ENCODE measurements around the gene CSTF3. TPM values are rescaled to one million over a fixed set of nuclear protein-coding genes. Genes with fewer than 3 reads are reported as not detected.

The CSTF3 gene
- total and polyA plus RNA-seq, 2 experiments from 2014 or later = 15.7 to 29.6 TPM

DNA sequence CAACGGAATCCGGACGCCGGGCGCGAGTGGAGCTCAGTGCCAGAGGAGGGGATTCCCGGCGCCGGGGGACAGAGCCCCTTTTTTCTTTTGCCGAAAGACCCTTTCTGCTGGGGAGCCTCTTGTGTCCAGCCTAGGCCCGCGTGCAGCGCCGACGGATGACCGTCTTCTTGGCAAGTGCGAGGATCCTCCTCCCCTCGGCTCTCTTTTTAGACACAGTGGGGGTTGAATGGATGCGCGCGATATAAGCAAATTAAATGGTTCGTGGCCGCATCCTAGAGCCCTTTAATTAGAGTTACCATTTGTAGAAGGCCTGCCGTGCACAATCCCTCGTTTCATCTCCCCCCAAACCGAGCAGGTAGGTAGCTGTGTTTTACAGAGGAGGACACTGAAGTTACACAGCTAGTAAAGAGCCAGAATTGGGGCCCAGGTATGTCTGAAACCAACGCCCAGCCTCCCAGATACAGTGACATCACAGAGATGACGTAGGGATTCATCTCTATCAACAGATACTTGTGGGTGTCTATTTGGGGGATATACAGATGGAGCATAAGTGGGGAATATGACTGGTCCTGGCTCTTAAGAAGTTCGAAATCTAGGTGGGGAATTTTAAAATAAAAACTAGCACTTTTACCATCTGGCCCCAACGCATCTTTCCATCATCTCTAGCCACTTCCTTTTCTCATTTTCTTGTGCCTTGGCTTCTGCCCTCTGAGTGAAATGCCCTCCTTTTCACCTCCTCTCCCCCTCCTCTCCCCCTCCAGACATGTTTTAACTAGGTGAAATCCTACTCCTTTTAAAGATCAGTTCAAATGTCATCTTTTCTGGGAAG, 121.0 kb downstream of the CSTF3 start:
- Histone ChIP-seq H3K4me1 (ENCODE audit: insufficient read depth) (peaks cover 24% of the 10 kb centered on the region), H2AFZ (peak overlapping the region; percentile 82), H3K9ac (peak overlapping the region; percentile 91), H3K79me2 (ENCODE audit: insufficient read depth) (peaks cover 45% of the 10 kb centered on the region), H3K4me3 (peak overlapping the region; percentile 92), H3K36me3 (ENCODE audit: low read depth) (peaks cover 7% of the 10 kb centered on the region; the same call in 1 of the 2 replicates), H3K9me3 (ENCODE audit: low read depth) (no peaks in the 10 kb centered on the region), H3K9me2 (ENCODE audit: insufficient read depth) (no peaks in the 10 kb centered on the region), H3K4me2 (ENCODE audit: unreplicated experiment) (peak overlapping the region; percentile 98), H3K27me3 (replicated peaks; ENCODE audit: insufficient read depth) (no peaks in the 10 kb centered on the region), H4K20me1 (ENCODE audit: insufficient read depth) (no peaks in the 10 kb centered on the region), H3K27ac (peak overlapping the region; percentile 95), H3F3A (ENCODE audit: insufficient read depth) (peaks cover 7% of the 10 kb centered on the region; the same call in 1 of the 2 replicates)
- 1% methylated on average over 29 to 30 of the region's 30 CpGs for WGBS, 2 experiments (ENCODE audit: low coverage in 1 of 2, low lambda C conversion rate in 2 of 2, missing lambda C conversion rate in 2 of 2)
- in situ Hi-C loops (cut with MboI) = no loop called here
- TF ChIP-seq EZH2 (IDR thresholded peaks at IDR 0.05; ENCODE audit: insufficient read depth, poor library complexity, severe bottlenecking) (no peak), EZH2phosphoT487 (IDR thresholded peaks at IDR 0.05; ENCODE audit: insufficient read depth, low read depth) (no peak)
- DNase-seq = peak; percentile 62

GRCh38 chr11:33039274-33040032, 121.8 kb downstream of the CSTF3 start, which contains the start of gene TCP11L1:
Gene TCP11L1 (plus strand): TSS chr11:33039572. CDS start chr11:33043774, 4,202 bp downstream.
- H3K9ac ChIP-seq = peak within 1 kb of the TSS; percentile 91
- TF ChIP-seq EZH2phosphoT487 (IDR thresholded peaks at IDR 0.05; ENCODE audit: insufficient read depth, low read depth) (no peak), EZH2 (IDR thresholded peaks at IDR 0.05; ENCODE audit: insufficient read depth, poor library complexity, severe bottlenecking) (no peak)
- no peaks in the 10 kb centered on the region for H3K27me3 ChIP-seq (replicated peaks; ENCODE audit: insufficient read depth)
- H3F3A ChIP-seq (ENCODE audit: insufficient read depth) = peaks cover 7% of the 10 kb centered on the region; the same call in 1 of the 2 replicates
- in situ Hi-C loops (cut with MboI) = no loop called here
- H3K27ac ChIP-seq = peak within 1 kb of the TSS; percentile 95
- H4K20me1 ChIP-seq (ENCODE audit: insufficient read depth) = no peaks in the 10 kb centered on the region
- peak within 1 kb of the TSS; percentile 82 for H2AFZ ChIP-seq
- no peaks in the 10 kb centered on the region for H3K9me2 ChIP-seq (ENCODE audit: insufficient read depth)
- WGBS, 2 experiments (ENCODE audit: low coverage in 1 of 2, low lambda C conversion rate in 2 of 2, missing lambda C conversion rate in 2 of 2) = 0 to 1% methylated on average over 43 to 52 of the region's 84 CpGs
- H3K79me2 ChIP-seq (ENCODE audit: insufficient read depth) = peaks cover 40% of the 10 kb centered on the region
- H3K9me3 ChIP-seq (ENCODE audit: low read depth) = no peaks in the 10 kb centered on the region
- peaks cover 24% of the 10 kb centered on the region for H3K4me1 ChIP-seq (ENCODE audit: insufficient read depth)
- H3K4me2 ChIP-seq (ENCODE audit: unreplicated experiment) = peak within 1 kb of the TSS; percentile 98
- DNase-seq = peak; percentile 92
- H3K4me3 ChIP-seq = peak within 1 kb of the TSS; percentile 92
- no peaks in the 10 kb centered on the region; the same call in 1 of the 2 replicates for H3K36me3 ChIP-seq (ENCODE audit: low read depth)

DNA sequence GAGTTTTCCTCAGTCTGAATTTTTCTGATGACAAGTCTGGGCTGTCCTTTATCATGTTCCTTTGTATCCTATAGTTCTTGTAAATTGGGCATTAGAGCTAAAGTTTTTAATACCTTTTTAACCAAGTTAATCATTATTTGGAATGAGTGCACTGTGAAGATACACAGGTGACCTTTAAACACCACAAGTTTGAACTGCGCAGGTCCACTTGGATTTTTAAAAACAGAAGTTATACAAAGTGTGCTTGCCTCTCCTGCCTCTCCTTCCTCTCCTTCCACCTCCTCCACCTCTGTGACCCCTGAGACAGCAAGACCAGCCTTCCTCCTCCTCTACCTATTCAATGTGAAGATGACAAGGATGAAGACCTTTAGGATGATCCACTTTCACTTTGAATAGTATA, 126.3 kb downstream of the CSTF3 start:
- WGBS, 2 experiments (ENCODE audit: low coverage in 1 of 2, low lambda C conversion rate in 2 of 2, missing lambda C conversion rate in 2 of 2) = 95 to 100% methylated on average over 1 of the region's 1 CpG
- 0 out of 2 replicates have a peak, but pooled peaks cover 8% of the 10 kb centered on the region for H3K36me3 ChIP-seq (ENCODE audit: low read depth)
- no peak overlapping the region for H3K4me3 ChIP-seq
- no peaks in the 10 kb centered on the region for H3K9me2 ChIP-seq (ENCODE audit: insufficient read depth)
- H3K9ac ChIP-seq = no peak overlapping the region
- peaks cover 2% of the 10 kb centered on the region for H3K79me2 ChIP-seq (ENCODE audit: insufficient read depth)
- H3K27me3 ChIP-seq (replicated peaks; ENCODE audit: insufficient read depth) = no peaks in the 10 kb centered on the region
- H3K9me3 ChIP-seq (ENCODE audit: low read depth) = no peaks in the 10 kb centered on the region
- DNase-seq = no peak
- H3F3A ChIP-seq (ENCODE audit: insufficient read depth) = no peaks in the 10 kb centered on the region
- no peaks in the 10 kb centered on the region for H4K20me1 ChIP-seq (ENCODE audit: insufficient read depth)
- H3K4me1 ChIP-seq (ENCODE audit: insufficient read depth) = no peaks in the 10 kb centered on the region
- no peak for TF ChIP-seq EZH2phosphoT487 (IDR thresholded peaks at IDR 0.05; ENCODE audit: insufficient read depth, low read depth)
- no peak overlapping the region for H2AFZ ChIP-seq
- in situ Hi-C loops (cut with MboI) = no loop called here
- no peak overlapping the region for H3K4me2 ChIP-seq (ENCODE audit: unreplicated experiment)
- no peak overlapping the region for H3K27ac ChIP-seq

Small RNA genes lying within 50 kb of the gene (small RNA-seq; reads per million reads assigned to genes)
- not detected for gene RF00019 (ENCODE audit: low read depth, low replicate concordance)

Other genes starting within 250 kb of the CSTF3 start
- 4.8 and 5.3 TPM in 2 replicates for gene DEPDC7, start 145.6 kb downstream of the CSTF3 start, total RNA-seq (2014; rRNA removed; shearing (Covaris generic))
- gene DEPDC7, start 145.6 kb downstream of the CSTF3 start, polyA plus RNA-seq (2016; fragmentation: Nextera tagmentation; extraction: Ambion mirVana) = 9.7 and 9.9 TPM in 2 replicates
- 39.8 and 42.6 TPM in 2 replicates for gene TCP11L1, start 121.9 kb downstream of the CSTF3 start, total RNA-seq (2014; rRNA removed; shearing (Covaris generic))
- gene TCP11L1, start 121.9 kb downstream of the CSTF3 start, polyA plus RNA-seq (2016; fragmentation: Nextera tagmentation; extraction: Ambion mirVana) = 23.4 and 25.4 TPM in 2 replicates
- gene HIPK3, start 95.9 kb upstream of the CSTF3 start, total RNA-seq (2014; rRNA removed; shearing (Covaris generic)) = 72.1 and 82.9 TPM in 2 replicates
- 16.5 and 17.8 TPM in 2 replicates for gene HIPK3, start 95.9 kb upstream of the CSTF3 start, polyA plus RNA-seq (2016; fragmentation: Nextera tagmentation; extraction: Ambion mirVana)
- 29.9 and 35.3 TPM in 2 replicates for gene KIAA1549L, start 214.6 kb upstream of the CSTF3 start, total RNA-seq (2014; rRNA removed; shearing (Covaris generic))
- gene KIAA1549L, start 214.6 kb upstream of the CSTF3 start, polyA plus RNA-seq (2016; fragmentation: Nextera tagmentation; extraction: Ambion mirVana) = 6.3 and 6.9 TPM in 2 replicates

All from GM23248 (cell line).